Motor neuron (in vitro differentiated cells): ENCODE measurements around the gene MAD1L1. TPM values are rescaled to one million over a fixed set of nuclear protein-coding genes. Genes with fewer than 3 reads are reported as not detected.
"Not testable (repeated sequence)": the region's sequence is repeated elsewhere in the genome, so short reads cannot be mapped to it uniquely, and the experiment has no call there.

Source experiments
- ATAC-seq, 8 experiments: fragments of 200-7000 bp; cut with Tn5 transposase; replicated peaks in 6 of 8; 2 replicates each; pipeline ENCODE4 v1.8.0; 2021; ENCODE audit warnings: mild to moderate bottlenecking in 8 of 8, moderate library complexity in 8 of 8
- H3K27ac ChIP-seq, 2 donors: fragments of 250-450 bp; sonication (Bioruptor Pico); 2 replicates each; pipeline ENCODE4 v1.9.0; 2021; ENCODE audit warnings: antibody characterized with exemption in 2 of 2, mild to moderate bottlenecking in 2 of 2, moderate library complexity in 1 of 2
- H3K4me1 ChIP-seq, 2 donors: fragments of 250-450 bp; sonication (Bioruptor Pico); replicated peaks in 1 of 2; 2 replicates each; pipeline ENCODE4 v1.6.1; 2021; ENCODE audit warnings: antibody characterized with exemption in 2 of 2, mild to moderate bottlenecking in 2 of 2, moderate library complexity in 1 of 2
- H3K4me3 ChIP-seq, 5 donors: fragments of 250-450 bp; sonication (Bioruptor Pico); 2 replicates each; pipeline ENCODE4 v1.9.0; 2021; ENCODE audit warnings: antibody characterized with exemption in 5 of 5, mild to moderate bottlenecking in 5 of 5, moderate library complexity in 4 of 5
- WGBS, 10 experiments: fragments of 450-650 bp; shearing (Covaris generic); methylation state at CpG; one replicate each; pipeline ENCODE4 v1.0.0; 2022; 5-methylcytosine and 5-hydroxymethylcytosine counted together
- in situ Hi-C, 9 experiments: fragments of 400-800 bp; cut with MboI; loops; one replicate each; pipeline ENCODE4 v1.15.0; 2021; ENCODE audit warnings: low sequenced_read_pairs in 9 of 9, low pct_unique_long_range_greater_than_20kb in 2 of 9; ENCODE audit not compliant: unreplicated experiment in 9 of 9
- total RNA-seq, 8 experiments: library from RNA; unstranded; fragments of 300-600 nt; gene quantifications; 2 replicates each; pipeline versions ENCODE4 v1.2.3 to v1.2.4, GENCODE V29; 2022

The MAD1L1 gene
- total RNA-seq, 8 experiments from 2014 or later: 24.0 to 68.8 (median 32.4) TPM

DNA sequence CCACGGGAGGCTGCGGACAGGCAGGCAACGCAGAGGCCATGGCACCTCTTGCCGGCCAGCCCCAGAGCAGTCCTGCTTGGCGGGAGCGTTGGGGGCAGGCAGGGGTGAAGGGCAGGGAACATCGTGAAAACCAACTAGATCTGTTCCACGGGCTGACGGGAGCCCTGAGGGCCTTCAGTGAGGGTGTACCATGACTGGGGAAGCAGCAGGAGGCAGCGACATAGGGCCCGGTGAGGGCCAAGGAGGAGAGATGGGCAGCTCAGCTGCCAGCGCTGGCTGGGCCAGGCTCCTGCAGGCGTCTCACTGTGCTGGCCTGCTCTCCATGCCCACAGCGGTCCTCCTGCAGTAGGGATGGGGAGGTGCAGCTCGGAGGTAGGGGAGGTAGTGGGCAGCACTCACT lies 366.1 kb downstream of the MAD1L1 start:
- ATAC-seq: no peak
- H3K27ac ChIP-seq: no peak overlapping the region
- H3K4me1 ChIP-seq: peaks cover 27 to 30% of the 10 kb centered on the region in 2 donors
- 89 to 100% (median 90%) methylated on average over 2 to 4 of the region's 15 CpGs; no CpG with 5 or more reads in 6 of the 10 experiments for WGBS, 10 experiments
- in situ Hi-C loops: no loop called here
- H3K4me3 ChIP-seq: no peak overlapping the region

DNA sequence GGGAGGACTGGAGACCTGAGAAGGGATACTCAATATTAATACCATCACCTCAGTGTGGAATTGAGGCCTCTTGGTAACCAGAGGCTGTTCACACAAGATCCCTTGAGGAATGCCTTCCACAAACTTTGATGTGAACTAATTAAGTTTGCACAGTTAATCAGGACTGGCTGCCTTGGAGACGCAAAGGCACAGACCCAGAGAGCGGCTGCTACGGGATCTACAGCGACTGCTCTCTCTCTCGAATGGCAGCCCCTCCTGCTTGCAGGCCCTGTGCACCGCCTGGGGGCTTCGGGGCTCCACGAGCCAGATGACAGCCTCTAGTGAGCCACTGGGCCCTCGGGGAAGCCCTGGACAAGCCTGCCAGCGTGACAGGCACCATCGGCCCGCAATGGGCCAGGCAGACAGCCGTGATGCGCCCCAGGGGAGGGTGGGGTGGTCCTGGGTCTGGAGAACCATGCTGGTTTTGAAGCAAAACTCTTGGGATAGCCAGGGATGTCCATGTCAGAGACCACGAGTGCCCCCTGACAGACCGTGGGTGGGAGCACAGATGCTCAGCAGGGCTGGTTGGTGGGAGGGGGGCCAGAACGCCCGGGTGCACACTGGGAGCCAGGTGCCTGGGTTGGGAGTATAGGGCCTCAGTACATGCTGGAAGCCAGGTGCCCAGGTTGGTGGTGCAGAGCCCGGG lies 367.0 kb downstream of the MAD1L1 start:
- peaks cover 27 to 30% of the 10 kb centered on the region in 2 donors for H3K4me1 ChIP-seq

DNA sequence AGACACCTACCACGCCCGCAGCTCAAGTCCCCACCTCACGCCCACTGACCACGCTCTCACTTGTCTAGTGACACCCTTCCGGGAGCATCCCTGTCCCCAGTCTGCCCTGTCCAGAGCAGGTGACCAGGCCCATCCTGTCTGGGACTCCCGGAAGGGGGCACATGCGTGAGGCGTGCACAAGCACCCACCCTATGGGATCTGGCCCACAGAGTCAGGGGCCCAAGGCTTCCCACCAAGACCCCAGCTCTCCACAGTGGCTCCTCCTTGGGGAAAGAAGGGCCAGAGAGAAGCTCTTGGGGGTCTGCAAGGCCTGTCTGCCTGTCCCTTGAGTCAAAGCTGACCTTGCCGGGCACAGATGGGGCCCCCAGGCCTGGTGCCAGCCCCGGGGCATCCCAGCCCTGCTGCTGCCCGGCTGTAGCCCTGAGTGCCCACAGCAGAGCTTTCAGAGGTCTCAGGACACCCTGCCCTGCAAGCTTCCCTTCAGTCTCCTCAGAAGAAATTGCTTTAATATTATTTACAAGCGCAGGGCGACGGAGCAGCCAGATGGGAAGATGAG lies 367.7 kb downstream of the MAD1L1 start:
- 80 to 100% (median 91%) methylated on average over 1 to 8 of the region's 14 CpGs; no CpG with 5 or more reads in 6 of the 10 experiments for WGBS, 10 experiments
- peak overlapping the region in 1 of 2 donors; percentile 34 for H3K27ac ChIP-seq
- no peak overlapping the region for H3K4me3 ChIP-seq
- ATAC-seq: no peak
- in situ Hi-C loops: no loop called here
- H3K4me1 ChIP-seq: peaks cover 27 to 30% of the 10 kb centered on the region in 2 donors

More for the DNA sequence above, 367.0 kb downstream of the MAD1L1 start:
- H3K4me3 ChIP-seq: no peak overlapping the region
- WGBS, 10 experiments: 70% methylated on average over 2 of the region's 19 CpGs; no CpG with 5 or more reads in 9 of the 10 experiments
- ATAC-seq: peak in 5 of 8 experiments; percentile 25 to 85 (median 48)
- in situ Hi-C loops: no loop called here
- peak overlapping the region; percentile 34 for H3K27ac ChIP-seq

DNA sequence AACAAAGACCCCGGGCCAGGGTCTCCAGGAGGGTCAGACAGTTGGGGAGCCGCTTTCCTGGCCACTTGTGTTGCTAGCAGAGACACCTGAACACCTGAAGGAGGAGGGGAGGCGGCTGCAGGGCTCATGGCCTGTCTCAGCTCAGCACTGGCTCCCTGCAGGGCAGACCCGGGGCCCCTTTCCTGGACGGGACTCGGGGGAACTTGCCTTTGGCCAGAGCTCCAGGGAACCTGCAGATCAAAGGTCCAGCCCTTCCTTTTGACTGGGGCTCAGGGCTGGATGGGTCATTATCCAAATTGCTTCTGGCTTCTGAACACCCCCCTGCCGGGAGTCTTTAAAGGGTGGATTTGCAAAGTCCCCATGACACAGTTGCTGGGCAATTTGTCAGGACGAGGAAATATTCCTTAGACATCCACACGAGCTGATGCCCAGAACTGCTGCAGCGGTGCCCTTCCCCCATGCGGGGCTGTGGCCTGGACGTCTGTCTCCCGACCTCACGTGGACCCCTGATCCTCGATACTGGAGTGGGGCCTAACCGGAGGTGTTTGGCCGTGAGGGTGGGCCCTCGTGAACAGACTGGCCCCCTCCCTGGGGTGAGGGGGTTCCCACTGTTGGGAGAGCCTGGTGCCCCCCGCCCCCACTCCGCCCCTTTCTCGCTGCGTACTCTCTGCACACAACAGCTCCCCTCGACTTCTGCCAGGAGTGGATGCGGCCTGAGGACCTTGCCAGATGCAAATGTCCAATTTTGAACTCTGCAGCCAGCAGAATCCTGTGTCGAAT lies 368.4 kb downstream of the MAD1L1 start:
- in situ Hi-C loops: no loop called here

DNA sequence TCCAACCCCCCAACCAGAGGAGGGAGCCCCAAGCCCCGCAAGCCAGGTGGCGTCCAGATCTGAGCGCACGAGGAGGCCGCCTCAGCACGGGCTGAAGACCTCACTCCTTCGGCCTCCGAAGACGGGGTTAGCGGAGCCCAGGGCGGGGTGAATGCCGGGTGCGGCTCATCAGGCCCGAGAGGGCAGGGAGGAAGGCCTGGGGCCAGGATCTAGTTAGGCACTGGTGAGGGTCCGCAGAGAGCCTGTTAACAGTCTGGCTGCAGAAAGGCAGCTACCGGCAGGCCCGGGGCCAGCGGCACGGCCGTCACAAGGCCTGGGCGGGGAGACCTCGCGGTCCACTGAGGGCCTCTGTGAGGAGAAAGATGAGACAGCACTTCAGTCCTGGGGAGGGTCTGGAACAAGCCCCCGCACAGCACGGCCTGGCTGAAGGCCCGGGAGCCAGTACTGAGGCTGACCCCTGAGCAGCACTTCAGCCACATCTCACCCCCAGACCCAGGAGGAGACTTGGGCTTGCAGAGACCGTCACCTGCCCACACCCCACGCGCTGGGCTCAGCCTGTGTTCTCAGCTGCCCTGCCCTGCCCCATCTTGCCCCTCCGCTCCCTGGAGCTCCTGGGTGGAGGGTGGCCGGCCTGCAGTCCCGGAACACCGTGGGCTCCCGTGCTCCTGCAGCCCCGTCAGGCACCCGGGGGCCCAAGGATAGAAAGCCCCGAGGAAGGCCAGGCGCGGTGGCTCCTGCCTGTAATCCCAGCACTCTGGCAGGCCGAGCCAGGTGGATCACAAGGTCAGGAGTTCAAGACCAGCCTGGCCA lies 369.4 kb downstream of the MAD1L1 start:
- no peak overlapping the region for H3K27ac ChIP-seq
- in situ Hi-C loops: no loop called here
- ATAC-seq: peak in 2 of 8 experiments; percentile 17 to 18
- WGBS, 10 experiments: 44 to 100% (median 80%) methylated on average over 1 to 5 of the region's 40 CpGs; no CpG with 5 or more reads in 6 of the 10 experiments
- H3K4me3 ChIP-seq: no peak overlapping the region
- H3K4me1 ChIP-seq: peaks cover 30 to 34% of the 10 kb centered on the region in 2 donors

More for the DNA sequence above, 368.4 kb downstream of the MAD1L1 start:
- no peak overlapping the region for H3K4me3 ChIP-seq
- H3K4me1 ChIP-seq: peaks cover 27 to 30% of the 10 kb centered on the region in 2 donors
- H3K27ac ChIP-seq: no peak overlapping the region
- WGBS, 10 experiments: 24 to 81% (median 70%) methylated on average over 2 to 4 of the region's 25 CpGs; no CpG with 5 or more reads in 7 of the 10 experiments
- peak in 1 of 8 experiments; percentile 4 for ATAC-seq

DNA sequence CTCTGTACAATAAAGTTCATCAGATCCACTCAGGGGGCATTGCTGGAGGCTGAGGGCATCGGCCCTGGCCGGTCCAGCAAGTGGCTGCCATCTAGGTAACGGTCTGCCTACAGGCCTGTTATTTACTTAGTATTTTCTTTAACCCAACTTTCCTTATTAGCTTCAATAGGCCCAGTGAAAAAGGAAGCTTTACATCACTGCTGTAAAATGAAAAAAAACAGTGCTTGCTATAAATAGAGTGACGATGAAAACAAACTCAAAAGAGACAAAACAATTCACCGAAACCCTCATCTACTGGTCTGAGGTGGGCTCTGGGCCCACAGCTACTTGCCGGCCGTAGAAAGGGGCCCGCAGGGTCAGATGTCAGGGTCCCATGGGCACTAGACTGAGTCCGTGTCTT lies 370.2 kb downstream of the MAD1L1 start:
- in situ Hi-C loops: no loop called here
- no peak for ATAC-seq
- Histone ChIP-seq H3K4me1 (peaks cover 37 to 41% of the 10 kb centered on the region in 2 donors), H3K27ac (no peak overlapping the region), H3K4me3 (no peak overlapping the region)
- WGBS, 10 experiments: 82 to 100% (median 90%) methylated on average over 1 to 8 of the region's 9 CpGs; no CpG with 5 or more reads in 3 of the 10 experiments

DNA sequence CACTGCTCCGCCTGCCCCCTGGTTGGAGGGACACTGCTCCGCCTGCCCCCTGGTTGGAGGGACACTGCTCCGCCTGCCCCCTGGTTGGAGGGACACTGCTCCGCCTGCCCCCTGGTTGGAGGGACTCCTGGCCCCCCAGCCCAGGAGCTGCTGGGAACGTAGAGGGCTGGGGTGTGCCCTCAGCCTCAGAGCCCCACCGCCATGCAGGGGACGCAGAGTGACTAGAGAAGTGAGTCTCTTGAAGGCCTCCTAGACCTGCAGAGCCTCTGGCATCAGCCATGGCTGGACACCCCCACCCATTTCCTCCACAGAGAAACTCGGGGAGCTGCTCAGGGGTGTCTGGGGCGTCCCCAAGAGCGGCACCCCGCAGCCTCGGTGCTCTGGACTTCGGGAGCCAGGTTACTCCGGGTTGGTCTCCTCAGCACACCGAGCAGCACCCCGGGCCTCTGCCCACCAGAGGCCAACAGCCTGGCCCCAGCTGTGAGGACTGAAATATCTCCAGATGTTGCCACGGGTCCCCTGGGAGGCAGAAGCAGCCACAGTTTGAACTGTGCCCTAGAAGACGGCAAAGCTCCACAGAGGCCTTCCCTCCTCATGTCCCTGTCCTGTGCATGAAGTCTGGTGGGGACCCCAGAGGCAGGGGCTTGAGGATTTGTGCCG lies 370.8 kb downstream of the MAD1L1 start:
- ATAC-seq: no peak
- H3K4me3 ChIP-seq: no peak overlapping the region
- H3K27ac ChIP-seq: no peak overlapping the region
- 20 to 100% (median 83%) methylated on average over 1 to 7 of the region's 19 CpGs; no CpG with 5 or more reads in 6 of the 10 experiments for WGBS, 10 experiments
- peaks cover 43 to 47% of the 10 kb centered on the region in 2 donors for H3K4me1 ChIP-seq
- in situ Hi-C loops: no loop called here

DNA sequence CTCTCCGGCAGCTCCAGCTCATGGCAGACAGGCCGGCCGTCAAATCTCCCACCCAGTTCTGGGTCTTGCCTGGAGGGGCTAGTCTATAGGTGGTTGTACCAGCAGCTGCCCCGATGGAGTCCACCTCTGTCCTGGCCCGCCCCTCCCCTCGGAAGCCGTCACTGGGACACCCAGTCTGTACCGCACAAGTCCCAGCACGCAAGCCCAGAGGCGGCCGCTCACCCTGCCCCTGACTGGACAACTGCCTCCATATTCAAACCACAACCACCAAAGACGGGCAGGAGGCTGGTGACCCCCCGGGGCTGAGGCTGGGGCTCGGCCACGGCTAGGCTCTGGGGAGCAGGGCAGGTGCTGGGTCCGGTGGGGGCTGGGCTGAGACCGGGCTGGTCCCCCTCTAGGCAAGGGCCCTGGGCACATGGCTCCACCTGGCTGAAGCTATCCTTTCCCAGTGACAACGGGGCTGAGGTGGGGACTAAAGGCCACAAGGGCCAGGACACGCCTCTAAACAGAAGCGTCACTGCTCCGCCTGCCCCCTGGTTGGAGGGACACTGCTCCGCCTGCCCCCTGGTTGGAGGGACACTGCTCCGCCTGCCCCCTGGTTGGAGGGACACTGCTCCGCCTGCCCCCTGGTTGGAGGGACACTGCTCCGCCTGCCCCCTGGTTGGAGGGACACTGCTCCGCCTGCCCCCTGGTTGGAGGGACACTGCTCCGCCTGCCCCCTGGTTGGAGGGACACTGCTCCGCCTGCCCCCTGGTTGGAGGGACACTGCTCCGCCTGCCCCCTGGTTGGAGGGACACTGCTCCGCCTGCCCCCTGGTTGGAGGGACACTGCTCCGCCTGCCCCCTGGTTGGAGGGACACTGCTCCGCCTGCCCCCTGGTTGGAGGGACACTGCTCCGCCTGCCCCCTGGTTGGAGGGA lies 371.6 kb downstream of the MAD1L1 start:
- in situ Hi-C loops, H3K27ac ChIP-seq, ATAC-seq, H3K4me3 ChIP-seq: not testable (repeated sequence)
- WGBS, 10 experiments: 89% methylated on average over 3 of the region's 33 CpGs; no CpG with 5 or more reads in 9 of the 10 experiments
- peaks cover 51 to 55% of the 10 kb centered on the region in 2 donors for H3K4me1 ChIP-seq

DNA sequence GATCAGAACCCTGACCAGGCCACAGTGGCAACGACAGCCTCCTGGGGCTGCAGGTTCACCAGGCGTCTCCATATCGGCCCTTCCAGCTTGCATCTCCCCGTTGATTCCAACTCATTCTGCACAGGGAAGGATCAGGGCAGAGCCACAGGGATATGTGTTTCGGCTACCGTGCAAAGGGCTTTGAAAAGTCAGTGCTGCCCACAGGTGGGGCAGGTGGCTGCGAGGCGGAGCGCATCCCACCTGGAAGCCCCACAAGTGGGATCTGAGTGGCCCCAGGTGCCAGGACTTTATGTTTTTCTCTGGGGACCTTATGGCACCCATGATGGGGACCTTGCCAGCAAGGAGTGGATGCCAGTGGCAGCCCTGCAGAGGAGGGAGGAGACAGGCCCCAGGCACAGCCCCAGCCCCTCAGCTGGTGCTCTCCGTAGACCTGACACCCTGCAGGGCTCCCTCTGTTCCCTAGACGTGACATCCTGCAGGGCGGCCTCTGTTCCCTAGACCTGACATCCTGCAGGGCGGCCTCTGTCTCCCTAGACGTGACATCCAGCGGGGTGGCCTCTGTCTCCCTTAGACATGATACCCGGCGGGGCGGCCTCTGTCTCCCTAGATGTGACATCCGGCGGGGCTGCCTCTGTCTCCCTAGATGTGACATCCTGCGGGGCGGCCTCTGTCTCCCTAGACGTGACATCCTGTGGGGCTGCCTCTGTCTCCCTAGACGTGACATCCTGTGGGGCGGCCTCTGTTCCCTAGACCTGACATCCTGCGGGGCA lies 373.3 kb downstream of the MAD1L1 start:
- ATAC-seq: no peak
- in situ Hi-C loops: no loop called here
- Histone ChIP-seq H3K4me3 (no peak overlapping the region), H3K4me1 (peaks cover 54 to 59% of the 10 kb centered on the region in 2 donors), H3K27ac (no peak overlapping the region)
- WGBS, 10 experiments: 80 to 100% (median 84%) methylated on average over 1 to 7 of the region's 26 CpGs; no CpG with 5 or more reads in 5 of the 10 experiments

DNA sequence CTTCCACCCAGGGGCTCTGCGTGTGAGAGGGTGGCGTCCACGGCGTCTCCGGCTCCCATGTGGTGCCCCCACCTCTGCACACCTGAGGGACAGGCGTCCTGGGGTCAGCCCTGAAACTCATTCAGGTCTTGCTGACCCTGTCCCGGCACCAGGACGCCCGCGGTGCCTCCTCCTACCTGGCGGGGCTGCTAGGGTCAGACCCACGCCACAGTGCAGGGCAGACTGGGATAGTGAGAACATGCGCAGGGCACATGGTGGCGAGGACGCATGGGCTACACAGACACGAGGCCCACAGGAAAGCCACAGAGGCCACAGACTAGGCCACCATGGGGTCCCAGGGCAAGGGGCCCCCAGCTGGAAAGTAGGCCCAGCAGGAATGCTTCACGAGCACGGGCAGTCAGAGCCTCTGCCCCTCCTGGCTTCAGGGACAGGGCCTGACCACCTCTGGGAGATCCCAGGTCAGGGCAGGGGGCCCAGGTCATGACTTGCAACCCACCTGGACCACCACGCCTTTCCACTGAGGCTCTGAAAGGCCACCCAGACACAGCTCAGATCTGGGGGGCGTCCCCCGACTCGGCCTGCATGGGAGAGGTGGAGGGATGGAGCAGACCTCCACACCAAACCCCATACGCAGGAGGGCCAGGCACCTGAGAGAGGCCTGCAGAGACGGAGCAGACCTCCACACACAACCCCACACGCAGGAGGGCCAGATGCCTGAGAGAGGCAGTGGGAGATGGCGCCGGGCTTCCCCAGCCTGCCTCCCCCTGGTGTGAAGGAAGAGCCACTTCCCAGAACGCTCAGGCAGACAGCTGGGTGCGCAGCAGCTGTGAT lies 374.1 kb downstream of the MAD1L1 start:
- H3K27ac ChIP-seq: no peak overlapping the region
- in situ Hi-C loops: no loop called here
- WGBS, 10 experiments: 92 to 100% (median 96%) methylated on average over 1 to 11 of the region's 29 CpGs; no CpG with 5 or more reads in 6 of the 10 experiments
- H3K4me3 ChIP-seq: no peak overlapping the region
- ATAC-seq: no peak
- peaks cover 57 to 62% of the 10 kb centered on the region in 2 donors for H3K4me1 ChIP-seq
